ENCODE data around the gene EP400.

DNA sequence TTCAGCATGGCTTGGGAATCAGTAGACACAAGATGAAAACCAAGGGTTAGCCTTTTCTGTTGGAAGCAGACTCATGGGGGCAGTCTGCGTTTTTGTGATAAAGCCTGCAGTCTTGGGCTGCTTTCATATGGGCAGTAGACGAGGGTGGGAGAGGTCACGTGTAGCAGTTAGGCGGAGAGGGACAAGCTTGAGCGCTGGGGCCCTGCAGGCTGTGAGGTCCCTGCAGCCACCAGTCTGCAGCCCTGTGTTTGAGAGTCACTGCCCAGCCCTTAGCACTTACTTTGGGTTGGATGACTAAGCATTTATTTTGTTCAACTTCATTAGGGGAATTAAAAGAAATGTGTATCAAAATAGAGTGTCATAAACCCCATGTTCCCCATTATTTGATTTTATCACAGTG lies 37.2 kb downstream of the EP400 start:
- TF ChIP-seq, protein P1, sequence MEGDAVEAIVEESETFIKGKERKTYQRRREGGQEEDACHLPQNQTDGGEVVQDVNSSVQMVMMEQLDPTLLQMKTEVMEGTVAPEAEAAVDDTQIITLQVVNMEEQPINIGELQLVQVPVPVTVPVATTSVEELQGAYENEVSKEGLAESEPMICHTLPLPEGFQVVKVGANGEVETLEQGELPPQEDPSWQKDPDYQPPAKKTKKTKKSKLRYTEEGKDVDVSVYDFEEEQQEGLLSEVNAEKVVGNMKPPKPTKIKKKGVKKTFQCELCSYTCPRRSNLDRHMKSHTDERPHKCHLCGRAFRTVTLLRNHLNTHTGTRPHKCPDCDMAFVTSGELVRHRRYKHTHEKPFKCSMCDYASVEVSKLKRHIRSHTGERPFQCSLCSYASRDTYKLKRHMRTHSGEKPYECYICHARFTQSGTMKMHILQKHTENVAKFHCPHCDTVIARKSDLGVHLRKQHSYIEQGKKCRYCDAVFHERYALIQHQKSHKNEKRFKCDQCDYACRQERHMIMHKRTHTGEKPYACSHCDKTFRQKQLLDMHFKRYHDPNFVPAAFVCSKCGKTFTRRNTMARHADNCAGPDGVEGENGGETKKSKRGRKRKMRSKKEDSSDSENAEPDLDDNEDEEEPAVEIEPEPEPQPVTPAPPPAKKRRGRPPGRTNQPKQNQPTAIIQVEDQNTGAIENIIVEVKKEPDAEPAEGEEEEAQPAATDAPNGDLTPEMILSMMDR (conservative IDR thresholded peaks at IDR 0.05 in 1 of 2, IDR thresholded peaks at IDR 0.05 in 1 of 2; ENCODE audit: low read depth in 1 of 2, low read length in 2 of 2): no peak
- TF ChIP-seq EZH2 (IDR thresholded peaks at IDR 0.05; ENCODE audit: low read length, missing control alignments): no peak
